HFFc6 (cell line): ENCODE measurements around the gene CFAP410. TPM values are rescaled to one million over a fixed set of nuclear protein-coding genes. Genes with fewer than 3 reads are reported as not detected.

ENCODE experiments used
- DNase-seq: peaks from one replicate; pipeline ENCODE4 v3.0.0-alpha.2; 2018
- H3K27ac Mint-ChIP-seq: 2 replicates; pipeline ENCODE4 v1.8.0; 2020; ENCODE audit warnings: mild to moderate bottlenecking, mixed read lengths
- H3K27me3 Mint-ChIP-seq: 2 replicates; pipeline ENCODE4 v1.8.0; 2021; ENCODE audit warnings: mild to moderate bottlenecking, moderate library complexity, mixed read lengths; ENCODE audit not compliant: insufficient read depth
- H3K36me3 Mint-ChIP-seq: 2 replicates; pipeline ENCODE4 v1.8.0; 2021; ENCODE audit warnings: low read depth, mixed read lengths
- H3K4me1 Mint-ChIP-seq: 2 replicates; pipeline ENCODE4 v1.8.0; 2020; ENCODE audit warnings: low read depth, mixed read lengths
- H3K4me3 Mint-ChIP-seq: 2 replicates; pipeline ENCODE4 v1.8.0; 2020; ENCODE audit warnings: mild to moderate bottlenecking, moderate library complexity, mixed read lengths
- H3K9me3 Mint-ChIP-seq: 2 replicates; pipeline ENCODE4 v1.8.0; 2020; ENCODE audit warnings: mild to moderate bottlenecking, mixed read lengths
- total RNA-seq, 6 experiments: library from RNA; stranded (reverse); fragmentation: NEBNext Ultra II Directional; extraction: Animal tissue kit (Norgen Biotek cat#: 25700); gene quantifications; 2 replicates in 1 of 6; 3 replicates in 5 of 6; pipeline ENCODE4 v1.2.3, GENCODE V29; 2021
- TF ChIP-seq, protein P1 (sequence below): fragments of 200-600 bp; sonication (generic); IDR thresholded peaks from 2 replicates; pipeline ENCODE4 v1.5.0; 2021; ENCODE audit warnings: antibody characterized with exemption, mild to moderate bottlenecking

CFAP410 gene
- total RNA-seq, 6 experiments from 2014 or later, result 7.5 to 13.0 (median 9.7) TPM

GRCh38 chr21:44372616-44373015 is 33.4 kb upstream of the CFAP410 start:
- TF ChIP-seq, protein P1, sequence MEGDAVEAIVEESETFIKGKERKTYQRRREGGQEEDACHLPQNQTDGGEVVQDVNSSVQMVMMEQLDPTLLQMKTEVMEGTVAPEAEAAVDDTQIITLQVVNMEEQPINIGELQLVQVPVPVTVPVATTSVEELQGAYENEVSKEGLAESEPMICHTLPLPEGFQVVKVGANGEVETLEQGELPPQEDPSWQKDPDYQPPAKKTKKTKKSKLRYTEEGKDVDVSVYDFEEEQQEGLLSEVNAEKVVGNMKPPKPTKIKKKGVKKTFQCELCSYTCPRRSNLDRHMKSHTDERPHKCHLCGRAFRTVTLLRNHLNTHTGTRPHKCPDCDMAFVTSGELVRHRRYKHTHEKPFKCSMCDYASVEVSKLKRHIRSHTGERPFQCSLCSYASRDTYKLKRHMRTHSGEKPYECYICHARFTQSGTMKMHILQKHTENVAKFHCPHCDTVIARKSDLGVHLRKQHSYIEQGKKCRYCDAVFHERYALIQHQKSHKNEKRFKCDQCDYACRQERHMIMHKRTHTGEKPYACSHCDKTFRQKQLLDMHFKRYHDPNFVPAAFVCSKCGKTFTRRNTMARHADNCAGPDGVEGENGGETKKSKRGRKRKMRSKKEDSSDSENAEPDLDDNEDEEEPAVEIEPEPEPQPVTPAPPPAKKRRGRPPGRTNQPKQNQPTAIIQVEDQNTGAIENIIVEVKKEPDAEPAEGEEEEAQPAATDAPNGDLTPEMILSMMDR, result no peak
- DNase-seq, result no peak
- Mint-ChIP-seq H3K4me3 (no peak overlapping the region), H3K27ac (no peak overlapping the region), H3K36me3 (peaks cover 13% of the 10 kb centered on the region; the same call in 1 of the 2 replicates), H3K27me3 (peaks cover 7% of the 10 kb centered on the region), H3K9me3 (peaks cover 53% of the 10 kb centered on the region), H3K4me1 (no peaks in the 10 kb centered on the region)

DNA sequence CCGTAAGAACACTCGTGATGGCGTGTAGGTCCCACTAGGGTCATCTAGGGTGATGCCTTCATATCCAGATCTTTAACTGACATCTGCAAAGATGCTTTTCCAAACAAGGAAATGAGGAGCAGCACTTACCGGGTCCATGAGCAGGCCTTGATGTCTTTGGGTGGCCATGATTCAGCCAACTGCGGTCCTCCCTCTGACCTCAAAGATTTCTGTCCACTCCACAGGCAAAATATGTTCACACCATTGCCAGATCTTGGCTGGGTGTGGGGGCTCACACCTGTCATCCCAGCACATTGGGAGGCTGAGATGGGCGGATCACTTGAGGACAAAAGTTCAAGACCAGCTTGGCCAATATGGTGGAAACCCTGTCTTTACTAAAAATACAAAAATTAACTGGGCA is 32.4 kb upstream of the CFAP410 start:
- peaks cover 51% of the 10 kb centered on the region for H3K9me3 Mint-ChIP-seq
- no peak overlapping the region for H3K27ac Mint-ChIP-seq
- DNase-seq, result no peak
- H3K36me3 Mint-ChIP-seq, result peaks cover 13% of the 10 kb centered on the region; the same call in 1 of the 2 replicates
- H3K4me3 Mint-ChIP-seq, result no peak overlapping the region
- no peaks in the 10 kb centered on the region for H3K4me1 Mint-ChIP-seq
- peaks cover 7% of the 10 kb centered on the region for H3K27me3 Mint-ChIP-seq
- TF ChIP-seq, protein P1, result no peak

DNA sequence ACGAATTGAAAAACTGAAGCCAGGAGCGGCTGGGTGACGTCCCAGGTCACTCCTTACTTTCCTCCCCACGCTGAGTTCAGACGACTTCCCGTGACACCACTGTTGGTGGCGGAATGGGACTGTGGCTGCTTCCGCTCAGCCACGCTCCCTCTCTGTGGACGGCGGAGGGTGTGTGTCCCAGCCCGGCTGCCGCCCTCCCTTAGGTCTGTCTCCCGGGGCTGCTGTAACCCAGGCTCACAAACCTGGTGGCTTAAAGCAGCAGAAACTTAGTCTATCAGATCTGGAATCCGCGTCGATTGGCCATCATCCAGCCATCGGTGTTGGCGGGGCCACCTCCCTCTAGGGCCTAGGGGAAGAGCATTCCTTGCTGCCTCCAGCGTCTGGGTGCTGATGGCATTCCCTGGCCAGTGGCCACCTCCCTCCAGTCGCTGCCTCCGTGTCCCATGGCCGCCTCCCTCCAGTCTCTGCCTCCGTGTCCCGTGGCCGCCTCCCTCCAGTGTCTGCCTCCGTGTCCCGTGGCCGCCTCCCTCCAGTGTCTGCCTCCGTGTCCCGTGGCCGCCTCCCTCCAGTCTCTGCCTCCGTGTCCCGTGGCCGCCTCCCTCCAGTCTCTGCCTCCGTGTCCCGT is 31.7 kb upstream of the CFAP410 start:
- no peak overlapping the region for H3K27ac Mint-ChIP-seq
- no peak for DNase-seq
- H3K27me3 Mint-ChIP-seq, result peaks cover 7% of the 10 kb centered on the region
- peaks cover 13% of the 10 kb centered on the region; the same call in 1 of the 2 replicates for H3K36me3 Mint-ChIP-seq
- no peak overlapping the region for H3K4me3 Mint-ChIP-seq
- TF ChIP-seq, protein P1, result no peak
- peaks cover 46% of the 10 kb centered on the region for H3K9me3 Mint-ChIP-seq
- no peaks in the 10 kb centered on the region for H3K4me1 Mint-ChIP-seq

DNA sequence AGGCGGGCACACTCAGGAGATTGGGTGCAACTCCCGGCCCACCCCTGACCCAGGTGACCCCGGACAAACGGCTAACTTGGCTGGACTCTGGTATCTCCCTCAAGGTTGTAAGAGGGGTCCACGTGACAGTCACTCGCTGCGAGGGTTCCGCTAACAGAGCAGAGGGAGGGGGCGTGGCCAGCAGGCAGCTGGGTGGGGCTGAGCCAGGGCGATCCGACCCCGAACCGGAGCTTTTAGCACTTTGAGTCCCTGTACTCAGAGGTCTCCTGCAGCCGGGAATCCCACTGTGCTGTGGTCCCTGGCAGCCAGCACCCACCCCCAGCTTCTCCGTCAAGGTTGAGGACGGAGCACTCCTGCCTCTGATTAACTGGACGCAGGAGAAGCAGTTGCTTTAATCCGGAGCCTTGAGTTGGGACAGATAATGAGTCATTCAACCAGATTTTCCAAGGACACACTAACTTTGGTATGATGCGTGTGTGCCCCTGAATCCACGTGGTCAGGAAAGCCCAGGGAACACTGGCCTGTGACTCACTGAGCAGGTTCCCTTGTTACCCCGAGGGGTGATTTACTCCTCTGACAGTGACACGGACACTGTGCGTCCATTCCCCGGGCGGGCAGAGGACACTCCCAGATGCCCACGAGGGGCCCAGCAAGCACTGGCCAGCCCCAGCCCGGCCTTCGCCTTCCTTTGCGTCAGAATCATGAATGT is 31.0 kb upstream of the CFAP410 start:
- TF ChIP-seq, protein P1, result no peak
- H3K27me3 Mint-ChIP-seq, result peaks cover 6% of the 10 kb centered on the region

DNA sequence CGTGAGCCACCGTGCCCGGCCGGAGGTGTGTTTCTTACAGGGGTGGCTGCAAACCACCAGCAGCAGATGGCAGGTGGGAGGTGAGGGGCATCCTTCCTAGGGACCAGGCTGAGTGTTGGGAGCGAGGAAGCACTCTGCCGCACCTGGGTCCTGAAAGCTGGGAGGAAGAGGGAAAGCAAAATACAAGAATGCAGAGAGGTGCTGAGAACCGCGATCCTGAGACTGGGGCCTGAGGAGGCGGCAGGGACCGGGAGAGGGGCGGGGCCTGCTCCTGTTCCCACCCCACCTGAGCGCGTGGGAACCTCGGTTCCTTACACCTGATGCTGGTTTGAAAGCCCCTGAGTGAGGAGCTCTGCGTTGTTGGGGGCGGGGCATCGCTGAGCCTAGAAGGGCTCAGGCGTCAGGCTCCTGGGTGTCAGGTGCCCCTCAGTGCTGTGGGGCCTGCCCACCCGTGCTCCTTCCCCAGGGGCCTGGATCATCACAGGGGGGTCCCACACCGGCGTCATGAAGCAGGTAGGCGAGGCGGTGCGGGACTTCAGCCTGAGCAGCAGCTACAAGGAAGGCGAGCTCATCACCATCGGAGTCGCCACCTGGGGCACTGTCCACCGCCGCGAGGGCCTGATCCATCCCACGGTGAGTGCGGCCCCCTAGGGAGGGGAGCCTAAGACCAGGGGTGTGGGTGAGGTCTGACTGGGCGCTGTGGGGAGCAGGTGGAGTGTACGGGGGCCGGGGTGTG is 29.7 kb upstream of the CFAP410 start:
- DNase-seq, result no peak
- TF ChIP-seq, protein P1, result no peak
- Mint-ChIP-seq H3K27me3 (peaks cover 2% of the 10 kb centered on the region; the same call in 1 of the 2 replicates), H3K27ac (no peak overlapping the region), H3K4me1 (no peaks in the 10 kb centered on the region), H3K9me3 (peaks cover 34% of the 10 kb centered on the region), H3K4me3 (no peak overlapping the region), H3K36me3 (peaks cover 4% of the 10 kb centered on the region; the same call in 1 of the 2 replicates)

More for the DNA sequence above, 31.0 kb upstream of the CFAP410 start:
- peak; percentile 9 for DNase-seq
- no peak overlapping the region for H3K27ac Mint-ChIP-seq
- H3K9me3 Mint-ChIP-seq, result peaks cover 39% of the 10 kb centered on the region
- peaks cover 6% of the 10 kb centered on the region; the same call in 1 of the 2 replicates for H3K36me3 Mint-ChIP-seq
- no peaks in the 10 kb centered on the region for H3K4me1 Mint-ChIP-seq
- H3K4me3 Mint-ChIP-seq, result no peak overlapping the region
